GM12874 (cell line): ENCODE measurements around the gene DHX58.

ENCODE experiments used
- CTCF ChIP-seq: IDR thresholded peaks from 2 replicates; pipeline ENCODE4 v1.5.1; 2011; ENCODE audit warnings: low read depth, mild to moderate bottlenecking, control low read depth, low read length, moderate library complexity; ENCODE audit not compliant: insufficient read depth

Gene DHX58

GRCh38 chr17:42079541-42079940 is 33.0 kb downstream of the DHX58 start:
- no peak for TF ChIP-seq CTCF

- TF ChIP-seq CTCF = no peak
Measured at GRCh38 chr17:42078396-42079043, 34.0 kb downstream of the DHX58 start.

- TF ChIP-seq CTCF = no peak
Measured at GRCh38 chr17:42077755-42078154, 34.8 kb downstream of the DHX58 start.

- TF ChIP-seq CTCF = no peak
Measured at GRCh38 chr17:42076797-42077559, 35.5 kb downstream of the DHX58 start.

- TF ChIP-seq CTCF = no peak
Measured at GRCh38 chr17:42075789-42076188, 36.7 kb downstream of the DHX58 start.

GRCh38 chr17:42072323-42073187 is 40.0 kb downstream of the DHX58 start:
- TF ChIP-seq CTCF = no peak

GRCh38 chr17:42071810-42072209 is 40.7 kb downstream of the DHX58 start:
- TF ChIP-seq CTCF = no peak
